ENCODE measurements around the gene GTF2B. TPM values are rescaled to one million over a fixed set of nuclear protein-coding genes. Genes with fewer than 3 reads are reported as not detected.
A peak's percentile ranks its signal among the peaks of the same experiment; 100 is the strongest.

The GTF2B gene
- total and polyA plus RNA-seq, 9 donors = 23.2 to 38.7 (median 25.5) TPM

GRCh38 chr1:88900883-88901282, 9.5 kb upstream of the GTF2B start:
- no peak for DNase-seq
- H3K4me3 ChIP-seq = no peak overlapping the region
- H3K4me1 ChIP-seq (ENCODE audit: insufficient read depth) = no peaks in the 10 kb centered on the region
- H3K27me3 ChIP-seq = no peaks in the 10 kb centered on the region
- H3K27ac ChIP-seq = no peak overlapping the region
- intact Hi-C loops (cut with DNase I) = no loop called here
- 91 to 97% (median 95%) methylated on average over 4 of the region's 4 CpGs for WGBS, 3 donors
- H3K36me3 ChIP-seq = no peaks in the 10 kb centered on the region
- no peak for TF ChIP-seq EP300 (IDR thresholded peaks at IDR 0.05)
- TF ChIP-seq CTCF (IDR thresholded peaks at IDR 0.05) = no peak
- no peak for TF ChIP-seq POLR2A (IDR thresholded peaks at IDR 0.05)
- no peaks in the 10 kb centered on the region for H3K9me3 ChIP-seq

GRCh38 chr1:88897070-88897730, 5.8 kb upstream of the GTF2B start:
- Histone ChIP-seq H3K27me3 (no peaks in the 10 kb centered on the region), H3K9me3 (no peaks in the 10 kb centered on the region), H3K4me1 (ENCODE audit: insufficient read depth) (no peaks in the 10 kb centered on the region), H3K27ac (no peak overlapping the region), H3K36me3 (no peaks in the 10 kb centered on the region), H3K4me3 (no peak overlapping the region)
- WGBS, 3 donors = 52 to 64% (median 59%) methylated on average over 4 of the region's 4 CpGs
- TF ChIP-seq CTCF (IDR thresholded peaks at IDR 0.05) = no peak
- intact Hi-C loops (cut with DNase I) = no loop called here
- DNase-seq = no peak

DNA sequence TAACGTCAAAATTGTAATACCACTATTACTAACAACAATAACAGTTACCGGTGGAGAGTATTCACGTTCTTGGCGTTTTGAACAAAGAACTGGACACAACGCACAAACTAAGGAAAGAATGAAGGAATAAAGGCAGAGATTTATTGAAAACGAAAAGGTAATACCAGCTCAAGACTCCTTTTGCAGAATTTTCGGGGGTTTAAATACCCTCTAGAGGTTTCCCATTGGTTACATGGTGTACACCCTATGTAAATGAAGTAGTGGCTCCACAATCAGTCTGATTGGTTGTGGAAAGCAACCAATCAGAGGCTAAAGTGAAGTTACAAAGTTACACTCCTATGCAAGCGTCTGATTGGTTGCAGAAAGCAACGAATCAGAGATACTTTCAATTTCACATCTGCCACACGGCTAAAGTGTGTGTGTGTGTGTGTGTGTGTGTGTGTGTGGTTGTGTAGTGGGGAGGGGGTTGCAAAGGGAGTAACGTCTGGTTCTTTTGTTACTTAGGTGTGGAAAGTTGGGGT, 1.1 kb upstream of the GTF2B start:
- 72 to 76% (median 74%) methylated on average over 11 of the region's 11 CpGs for WGBS, 3 donors
- H3K27me3 ChIP-seq = no peaks in the 10 kb centered on the region
- intact Hi-C loops (cut with DNase I) = no loop called here
- no peak for DNase-seq
- no peaks in the 10 kb centered on the region for H3K9me3 ChIP-seq
- H3K4me1 ChIP-seq (ENCODE audit: insufficient read depth) = peaks cover 4% of the 10 kb centered on the region
- H3K27ac ChIP-seq = no peak overlapping the region
- TF ChIP-seq EP300 (IDR thresholded peaks at IDR 0.05) = no peak
- TF ChIP-seq POLR2A (IDR thresholded peaks at IDR 0.05) = no peak
- no peak for TF ChIP-seq CTCF (IDR thresholded peaks at IDR 0.05)
- H3K4me3 ChIP-seq = no peak overlapping the region
- H3K36me3 ChIP-seq = no peaks in the 10 kb centered on the region

- no peaks in the 10 kb centered on the region for H3K9me3 ChIP-seq
- peaks cover 4% of the 10 kb centered on the region for H3K4me1 ChIP-seq (ENCODE audit: insufficient read depth)
- intact Hi-C loops (cut with DNase I) = loop anchor here in 1 of 4 donors (1.0 kb wide), 1 partner anchor 100 kb away; the partner anchor contains the start of genes KYAT3 and RBMXL1
- no peaks in the 10 kb centered on the region for H3K27me3 ChIP-seq
- 33 to 38% (median 37%) methylated on average over 10 of the region's 10 CpGs for WGBS, 3 donors
- H3K27ac ChIP-seq = peak overlapping the region in 1 of 2 donors; percentile 77
- no peaks in the 10 kb centered on the region for H3K36me3 ChIP-seq
- no peak for DNase-seq
- H3K4me3 ChIP-seq = peak overlapping the region; percentile 70
- TF ChIP-seq POLR2A (IDR thresholded peaks at IDR 0.05) = no peak
Observed at GRCh38 chr1:88891951-88892340, 579 bp upstream of the GTF2B start.

DNA sequence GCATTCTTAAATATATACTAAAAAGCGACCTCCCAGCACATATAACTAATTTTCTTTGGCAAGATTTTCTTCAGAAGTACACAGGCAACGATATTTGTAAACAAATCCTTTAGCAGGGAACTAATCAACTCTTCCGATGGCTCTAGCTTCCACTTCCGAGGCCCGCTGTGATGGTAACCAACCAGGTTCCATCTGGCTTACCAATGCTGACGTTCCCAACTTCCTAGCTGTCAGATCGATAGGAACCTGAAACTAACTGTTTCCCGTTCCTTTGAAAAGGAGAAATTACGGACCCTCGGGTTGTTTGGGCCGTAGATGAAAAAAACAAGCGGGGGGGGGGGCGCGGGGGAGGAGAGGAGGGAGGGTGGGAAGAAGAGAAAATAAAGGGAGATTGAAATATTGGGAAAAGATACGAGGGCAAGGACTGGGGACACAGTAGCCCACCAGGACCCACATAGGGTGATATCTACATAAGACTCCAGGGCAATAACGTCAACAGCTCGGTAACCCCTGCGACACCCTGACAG, 513 bp downstream of the GTF2B start:
- WGBS, 3 donors = 0 to 1% (median 0%) methylated on average over 16 to 18 of the region's 18 CpGs
- H3K27ac ChIP-seq = peak overlapping the region; percentile 77 to 81
- no peaks in the 10 kb centered on the region for H3K27me3 ChIP-seq
- TF ChIP-seq CTCF (IDR thresholded peaks at IDR 0.05) = no peak
- TF ChIP-seq EP300 (IDR thresholded peaks at IDR 0.05) = no peak
- no peak for TF ChIP-seq POLR2A (IDR thresholded peaks at IDR 0.05)
- no peaks in the 10 kb centered on the region for H3K9me3 ChIP-seq
- peak in 1 of 5 donors; percentile 33 for DNase-seq
- H3K36me3 ChIP-seq = no peaks in the 10 kb centered on the region
- intact Hi-C loops (cut with DNase I) = loop anchor here in 1 of 4 donors (1.0 kb wide), 1 partner anchor 101 kb away; the partner anchor contains the start of genes KYAT3 and RBMXL1
- peaks cover 4% of the 10 kb centered on the region for H3K4me1 ChIP-seq (ENCODE audit: insufficient read depth)
- H3K4me3 ChIP-seq = peak overlapping the region; percentile 70

Data from ovary (tissue), 9 donors.